ENCODE data around the gene ANGPTL8. TPM values are rescaled to one million over a fixed set of nuclear protein-coding genes. Genes with fewer than 3 reads are reported as not detected.
A peak's percentile ranks its signal among the peaks of the same experiment; 100 is the strongest.

ANGPTL8 gene
- total and polyA plus RNA-seq, 9 of the 15 experiments (the other 6 are each of a cell fraction or from before 2014, with no cell fraction given) = not detected

DNA sequence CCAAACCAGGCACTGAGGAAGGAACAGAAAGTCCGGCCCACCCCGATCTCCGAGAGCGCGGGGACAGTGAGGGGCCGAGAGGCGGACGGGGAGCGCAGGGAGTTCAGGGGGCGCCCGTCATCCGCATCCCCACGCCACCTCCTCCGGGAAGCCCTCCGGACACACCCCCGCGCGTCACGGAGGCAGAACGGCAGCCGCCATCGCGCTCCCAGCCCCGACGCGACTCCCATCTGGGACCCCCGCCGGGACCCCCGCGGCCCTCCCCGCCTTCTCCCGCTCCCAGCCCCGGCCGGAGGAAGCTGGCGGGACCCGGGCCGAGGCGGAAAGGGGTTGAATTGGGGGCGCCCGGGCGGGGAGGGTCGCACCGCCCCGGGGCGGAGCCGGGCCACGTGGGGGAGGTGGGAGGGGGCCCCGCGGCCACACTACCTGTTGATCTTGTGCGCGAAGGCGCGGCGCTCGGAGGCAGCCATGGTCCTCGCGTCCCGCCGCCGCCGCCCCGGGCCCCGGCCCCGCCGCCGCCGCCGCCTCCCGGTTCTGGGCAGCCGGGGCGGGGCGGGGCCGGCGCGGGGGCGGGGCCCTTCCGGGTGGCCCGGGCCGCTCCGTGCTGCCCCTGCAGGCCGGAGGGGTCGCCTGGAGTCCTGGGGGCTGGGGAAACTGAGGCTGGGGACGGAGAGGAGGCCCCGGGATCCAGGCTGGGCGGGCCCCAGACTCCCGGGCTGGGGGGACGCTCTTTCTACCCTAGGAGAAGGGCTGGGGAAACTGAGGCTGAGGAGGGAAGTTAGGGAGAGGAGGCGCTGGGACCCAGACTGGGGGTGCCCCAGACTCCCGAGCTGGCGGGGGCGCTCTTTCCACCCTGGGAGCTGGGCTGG lies 22.8 kb downstream of the ANGPTL8 start, which contains the start of gene DOCK6 (continued):
- TF ChIP-seq, protein P1, sequence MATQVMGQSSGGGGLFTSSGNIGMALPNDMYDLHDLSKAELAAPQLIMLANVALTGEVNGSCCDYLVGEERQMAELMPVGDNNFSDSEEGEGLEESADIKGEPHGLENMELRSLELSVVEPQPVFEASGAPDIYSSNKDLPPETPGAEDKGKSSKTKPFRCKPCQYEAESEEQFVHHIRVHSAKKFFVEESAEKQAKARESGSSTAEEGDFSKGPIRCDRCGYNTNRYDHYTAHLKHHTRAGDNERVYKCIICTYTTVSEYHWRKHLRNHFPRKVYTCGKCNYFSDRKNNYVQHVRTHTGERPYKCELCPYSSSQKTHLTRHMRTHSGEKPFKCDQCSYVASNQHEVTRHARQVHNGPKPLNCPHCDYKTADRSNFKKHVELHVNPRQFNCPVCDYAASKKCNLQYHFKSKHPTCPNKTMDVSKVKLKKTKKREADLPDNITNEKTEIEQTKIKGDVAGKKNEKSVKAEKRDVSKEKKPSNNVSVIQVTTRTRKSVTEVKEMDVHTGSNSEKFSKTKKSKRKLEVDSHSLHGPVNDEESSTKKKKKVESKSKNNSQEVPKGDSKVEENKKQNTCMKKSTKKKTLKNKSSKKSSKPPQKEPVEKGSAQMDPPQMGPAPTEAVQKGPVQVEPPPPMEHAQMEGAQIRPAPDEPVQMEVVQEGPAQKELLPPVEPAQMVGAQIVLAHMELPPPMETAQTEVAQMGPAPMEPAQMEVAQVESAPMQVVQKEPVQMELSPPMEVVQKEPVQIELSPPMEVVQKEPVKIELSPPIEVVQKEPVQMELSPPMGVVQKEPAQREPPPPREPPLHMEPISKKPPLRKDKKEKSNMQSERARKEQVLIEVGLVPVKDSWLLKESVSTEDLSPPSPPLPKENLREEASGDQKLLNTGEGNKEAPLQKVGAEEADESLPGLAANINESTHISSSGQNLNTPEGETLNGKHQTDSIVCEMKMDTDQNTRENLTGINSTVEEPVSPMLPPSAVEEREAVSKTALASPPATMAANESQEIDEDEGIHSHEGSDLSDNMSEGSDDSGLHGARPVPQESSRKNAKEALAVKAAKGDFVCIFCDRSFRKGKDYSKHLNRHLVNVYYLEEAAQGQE (IDR thresholded peaks at IDR 0.05; ENCODE audit: borderline replicate concordance) = peak; percentile 44
- TF ChIP-seq, protein P1 (CRISPR knock-in tag; IDR thresholded peaks at IDR 0.05; ENCODE audit: low read depth) = no peak
- TF ChIP-seq, protein P2, sequence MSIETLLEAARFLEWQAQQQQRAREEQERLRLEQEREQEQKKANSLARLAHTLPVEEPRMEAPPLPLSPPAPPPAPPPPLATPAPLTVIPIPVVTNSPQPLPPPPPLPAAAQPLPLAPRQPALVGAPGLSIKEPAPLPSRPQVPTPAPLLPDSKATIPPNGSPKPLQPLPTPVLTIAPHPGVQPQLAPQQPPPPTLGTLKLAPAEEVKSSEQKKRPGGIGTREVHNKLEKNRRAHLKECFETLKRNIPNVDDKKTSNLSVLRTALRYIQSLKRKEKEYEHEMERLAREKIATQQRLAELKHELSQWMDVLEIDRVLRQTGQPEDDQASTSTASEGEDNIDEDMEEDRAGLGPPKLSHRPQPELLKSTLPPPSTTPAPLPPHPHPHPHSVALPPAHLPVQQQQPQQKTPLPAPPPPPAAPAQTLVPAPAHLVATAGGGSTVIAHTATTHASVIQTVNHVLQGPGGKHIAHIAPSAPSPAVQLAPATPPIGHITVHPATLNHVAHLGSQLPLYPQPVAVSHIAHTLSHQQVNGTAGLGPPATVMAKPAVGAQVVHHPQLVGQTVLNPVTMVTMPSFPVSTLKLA (conservative IDR thresholded peaks at IDR 0.05) = peak in 1 of 2 experiments; percentile 63; a peak in 1 of 4 replicates
- peak; percentile 52 for TF ChIP-seq EGR1 (conservative IDR thresholded peaks at IDR 0.05)
- TF ChIP-seq TRIM28 (IDR thresholded peaks at IDR 0.05) = no peak
- TF ChIP-seq RBM25 (IDR thresholded peaks at IDR 0.05; ENCODE audit: low read depth, low read length, severe bottlenecking) = peak; percentile 97
- TF ChIP-seq, protein P3, sequence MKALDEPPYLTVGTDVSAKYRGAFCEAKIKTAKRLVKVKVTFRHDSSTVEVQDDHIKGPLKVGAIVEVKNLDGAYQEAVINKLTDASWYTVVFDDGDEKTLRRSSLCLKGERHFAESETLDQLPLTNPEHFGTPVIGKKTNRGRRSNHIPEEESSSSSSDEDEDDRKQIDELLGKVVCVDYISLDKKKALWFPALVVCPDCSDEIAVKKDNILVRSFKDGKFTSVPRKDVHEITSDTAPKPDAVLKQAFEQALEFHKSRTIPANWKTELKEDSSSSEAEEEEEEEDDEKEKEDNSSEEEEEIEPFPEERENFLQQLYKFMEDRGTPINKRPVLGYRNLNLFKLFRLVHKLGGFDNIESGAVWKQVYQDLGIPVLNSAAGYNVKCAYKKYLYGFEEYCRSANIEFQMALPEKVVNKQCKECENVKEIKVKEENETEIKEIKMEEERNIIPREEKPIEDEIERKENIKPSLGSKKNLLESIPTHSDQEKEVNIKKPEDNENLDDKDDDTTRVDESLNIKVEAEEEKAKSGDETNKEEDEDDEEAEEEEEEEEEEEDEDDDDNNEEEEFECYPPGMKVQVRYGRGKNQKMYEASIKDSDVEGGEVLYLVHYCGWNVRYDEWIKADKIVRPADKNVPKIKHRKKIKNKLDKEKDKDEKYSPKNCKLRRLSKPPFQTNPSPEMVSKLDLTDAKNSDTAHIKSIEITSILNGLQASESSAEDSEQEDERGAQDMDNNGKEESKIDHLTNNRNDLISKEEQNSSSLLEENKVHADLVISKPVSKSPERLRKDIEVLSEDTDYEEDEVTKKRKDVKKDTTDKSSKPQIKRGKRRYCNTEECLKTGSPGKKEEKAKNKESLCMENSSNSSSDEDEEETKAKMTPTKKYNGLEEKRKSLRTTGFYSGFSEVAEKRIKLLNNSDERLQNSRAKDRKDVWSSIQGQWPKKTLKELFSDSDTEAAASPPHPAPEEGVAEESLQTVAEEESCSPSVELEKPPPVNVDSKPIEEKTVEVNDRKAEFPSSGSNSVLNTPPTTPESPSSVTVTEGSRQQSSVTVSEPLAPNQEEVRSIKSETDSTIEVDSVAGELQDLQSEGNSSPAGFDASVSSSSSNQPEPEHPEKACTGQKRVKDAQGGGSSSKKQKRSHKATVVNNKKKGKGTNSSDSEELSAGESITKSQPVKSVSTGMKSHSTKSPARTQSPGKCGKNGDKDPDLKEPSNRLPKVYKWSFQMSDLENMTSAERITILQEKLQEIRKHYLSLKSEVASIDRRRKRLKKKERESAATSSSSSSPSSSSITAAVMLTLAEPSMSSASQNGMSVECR (CRISPR knock-in tag; IDR thresholded peaks at IDR 0.05) = no peak; the same call in 1 of the 2 replicates
- no peak for TF ChIP-seq ZKSCAN1 (IDR thresholded peaks at IDR 0.05; ENCODE audit: low read depth, low read length)
- TF ChIP-seq, protein P4, sequence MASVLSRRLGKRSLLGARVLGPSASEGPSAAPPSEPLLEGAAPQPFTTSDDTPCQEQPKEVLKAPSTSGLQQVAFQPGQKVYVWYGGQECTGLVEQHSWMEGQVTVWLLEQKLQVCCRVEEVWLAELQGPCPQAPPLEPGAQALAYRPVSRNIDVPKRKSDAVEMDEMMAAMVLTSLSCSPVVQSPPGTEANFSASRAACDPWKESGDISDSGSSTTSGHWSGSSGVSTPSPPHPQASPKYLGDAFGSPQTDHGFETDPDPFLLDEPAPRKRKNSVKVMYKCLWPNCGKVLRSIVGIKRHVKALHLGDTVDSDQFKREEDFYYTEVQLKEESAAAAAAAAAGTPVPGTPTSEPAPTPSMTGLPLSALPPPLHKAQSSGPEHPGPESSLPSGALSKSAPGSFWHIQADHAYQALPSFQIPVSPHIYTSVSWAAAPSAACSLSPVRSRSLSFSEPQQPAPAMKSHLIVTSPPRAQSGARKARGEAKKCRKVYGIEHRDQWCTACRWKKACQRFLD (CRISPR knock-in tag; IDR thresholded peaks at IDR 0.05) = peak; percentile 31; the same call in 1 of the 2 replicates
- no peak for TF ChIP-seq SMARCC2 (IDR thresholded peaks at IDR 0.05; ENCODE audit: low read depth)
- TF ChIP-seq SREBF1 (IDR thresholded peaks at IDR 0.05; ENCODE audit: borderline replicate concordance, low read depth, low read length) = no peak

Measured in K562 (cell line).